ENCODE measurements around the gene COL28A1.

DNA sequence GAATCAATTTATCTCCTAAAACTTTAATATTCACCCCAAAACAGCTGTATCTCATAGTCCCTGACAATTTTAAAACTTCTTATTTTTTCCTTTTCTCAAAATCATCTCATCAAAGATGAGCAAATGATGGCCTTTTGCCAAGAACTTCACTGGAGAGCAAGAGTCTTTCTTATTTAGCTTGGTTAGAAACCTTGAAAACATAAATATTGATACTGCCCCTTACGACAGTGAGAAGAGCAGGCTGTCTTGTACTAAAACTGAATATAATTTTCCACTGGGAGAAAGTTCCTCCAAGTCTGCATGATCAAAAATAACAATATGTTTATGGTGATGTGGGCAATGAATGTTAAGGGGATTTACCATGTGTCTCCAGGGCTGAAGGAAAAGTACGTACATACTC is 109.0 kb downstream of the COL28A1 start:
- TF ChIP-seq CTCF (conservative IDR thresholded peaks at IDR 0.05) (no peak), EZH2 (IDR thresholded peaks at IDR 0.05; ENCODE audit: low read depth) (no peak)
